Activated CD4-positive, alpha-beta memory T cell treated with anti-CD3 and anti-CD28 coated beads, Interleukin-2, amount 10 ng/mL, durations not matched to agents 7 days and 5 days (primary cell): ENCODE data around the gene HOXB2. TPM values are rescaled to one million over a fixed set of nuclear protein-coding genes. Genes with fewer than 3 reads are reported as not detected.

Source experiments
- CTCF ChIA-PET: fragments of 350-600 bp; sonication (Branson Sonifier 250); formaldehyde crosslinking; loops from one replicate; lab custom pipeline; 2021; ENCODE audit warnings: antibody characterized with exemption, inconsistent platforms; lab: Charles Lee
- POLR2A ChIA-PET: fragments of 350-600 bp; sonication (Branson Sonifier 250); formaldehyde crosslinking; loops from one replicate; lab custom pipeline; 2021; ENCODE audit warnings: antibody characterized with exemption; lab: Charles Lee
- DNase-seq: peaks from one replicate; pipeline ENCODE4 v3.0.0-alpha.2; 2020
- H3K27ac Mint-ChIP-seq: one replicate; pipeline ENCODE4 v1.8.0; 2021; ENCODE audit warnings: mild to moderate bottlenecking, mixed read lengths
- H3K27me3 Mint-ChIP-seq: one replicate; pipeline ENCODE4 v1.8.0; 2021; ENCODE audit warnings: mixed read lengths
- H3K36me3 Mint-ChIP-seq: one replicate; pipeline ENCODE4 v1.8.0; 2021; ENCODE audit warnings: low read depth, mixed read lengths
- H3K4me1 Mint-ChIP-seq: one replicate; pipeline ENCODE4 v1.8.0; 2021; ENCODE audit warnings: mixed read lengths
- H3K4me3 Mint-ChIP-seq: one replicate; pipeline ENCODE4 v1.8.0; 2021; ENCODE audit warnings: mild to moderate bottlenecking, mixed read lengths
- H3K9me3 Mint-ChIP-seq: one replicate; pipeline ENCODE4 v1.8.0; 2021; ENCODE audit warnings: mixed read lengths
- total RNA-seq, 2 experiments: library from RNA; stranded (reverse); gene quantifications; one replicate each; pipeline ENCODE4 v1.2.3, GENCODE V29; 2021

Gene HOXB2
- total RNA-seq, 2 experiments from 2014 or later: 20.3 to 20.9 TPM

- DNase-seq: no peak
- no peak overlapping the region for H3K27ac Mint-ChIP-seq
- H3K27me3 Mint-ChIP-seq: peaks cover 44% of the 10 kb centered on the region
- ChIA-PET CTCF (interaction anchor here (1.0 kb wide), 1 partner anchor 33 kb away, joined by 3 read pairs; no protein-coding TSS in a partner anchor), POLR2A (interaction anchor here (1.3 kb wide), 2 partner anchors 8 to 16 kb away, joined by 3 to 4 read pairs; no protein-coding TSS in a partner anchor)
- H3K36me3 Mint-ChIP-seq: no peaks in the 10 kb centered on the region
- no peaks in the 10 kb centered on the region for H3K9me3 Mint-ChIP-seq
- peaks cover 3% of the 10 kb centered on the region for H3K4me1 Mint-ChIP-seq
- H3K4me3 Mint-ChIP-seq: no peak overlapping the region
These were observed 45.7 kb downstream of the HOXB2 start for GRCh38 chr17:48499248-48499647.

GRCh38 chr17:48498164-48498850 lies 46.6 kb downstream of the HOXB2 start:
- Mint-ChIP-seq H3K36me3 (no peaks in the 10 kb centered on the region), H3K27ac (no peak overlapping the region), H3K4me3 (no peak overlapping the region), H3K4me1 (peaks cover 3% of the 10 kb centered on the region), H3K9me3 (no peaks in the 10 kb centered on the region), H3K27me3 (peaks cover 43% of the 10 kb centered on the region)
- POLR2A ChIA-PET: interaction anchor here (1.3 kb wide), 2 partner anchors 9 to 15 kb away, joined by 3 to 4 read pairs; no protein-coding TSS in a partner anchor
- DNase-seq: no peak
- CTCF ChIA-PET: interaction anchor here (1.0 kb wide), 1 partner anchor 32 kb away, joined by 3 read pairs; no protein-coding TSS in a partner anchor

- no peak for DNase-seq
- H3K27ac Mint-ChIP-seq: no peak overlapping the region
- no peaks in the 10 kb centered on the region for H3K9me3 Mint-ChIP-seq
- CTCF ChIA-PET: interaction anchor here (0.9 to 1.8 kb wide), 3 partner anchors 9 to 145 kb away, joined by 4 to 7 read pairs (median 4); no protein-coding TSS in a partner anchor
- no peaks in the 10 kb centered on the region for H3K36me3 Mint-ChIP-seq
- no peak overlapping the region for H3K4me3 Mint-ChIP-seq
- POLR2A ChIA-PET: no interaction called here
- H3K4me1 Mint-ChIP-seq: peaks cover 12% of the 10 kb centered on the region
- H3K27me3 Mint-ChIP-seq: peaks cover 34% of the 10 kb centered on the region
These were observed 47.8 kb downstream of the HOXB2 start for GRCh38 chr17:48497103-48497502.

- Mint-ChIP-seq H3K4me3 (no peak overlapping the region), H3K4me1 (peaks cover 35% of the 10 kb centered on the region), H3K9me3 (no peaks in the 10 kb centered on the region), H3K36me3 (no peaks in the 10 kb centered on the region), H3K27ac (no peak overlapping the region), H3K27me3 (peaks cover 26% of the 10 kb centered on the region)
- POLR2A ChIA-PET: no interaction called here
- no peak for DNase-seq
- CTCF ChIA-PET: interaction anchor here (2.4 to 3.0 kb wide), 2 partner anchors 16 to 47 kb away, joined by 14 to 24 read pairs; no protein-coding TSS in a partner anchor
These were observed 50.6 kb downstream of the HOXB2 start for GRCh38 chr17:48494335-48494734.

Other genes starting within 250 kb of the HOXB2 start
- gene SKAP1, start 114.9 kb downstream of the HOXB2 start, total RNA-seq: 100 to 1,000 TPM; 132 to 133 TPM
- gene HOXB1, start 14.1 kb downstream of the HOXB2 start, total RNA-seq: not detected
- 1 to 10 TPM; 6.2 to 7.0 TPM for gene HOXB4, start 33.2 kb upstream of the HOXB2 start, total RNA-seq
- 10 to 100 TPM; 10.8 to 12.1 TPM for gene HOXB3, start 45.1 kb upstream of the HOXB2 start, total RNA-seq
- gene HOXB5, start 48.7 kb upstream of the HOXB2 start, total RNA-seq: under 1 TPM in 1 of 2 experiments, not detected in 1; 0.20 TPM
- under 1 TPM; 0.60 to 0.68 TPM for gene HOXB6, start 59.9 kb upstream of the HOXB2 start, total RNA-seq
- 1 to 10 TPM; 1.6 to 1.7 TPM for gene HOXB7, start 65.9 kb upstream of the HOXB2 start, total RNA-seq
- not detected for gene HOXB8, start 70.2 kb upstream of the HOXB2 start, total RNA-seq
- gene HOXB9, start 81.2 kb upstream of the HOXB2 start, total RNA-seq: 1 to 10 TPM in 1 of 2 experiments, under 1 TPM in 1; 0.88 to 1.4 TPM
- gene PRAC1, start 177.4 kb upstream of the HOXB2 start, total RNA-seq: not detected
- gene PRAC2, start 178.1 kb upstream of the HOXB2 start, total RNA-seq: not detected
- gene HOXB13, start 183.6 kb upstream of the HOXB2 start, total RNA-seq: not detected